Tongue (tissue), 2 donors: ENCODE measurements around the gene ANKS1B. TPM values are rescaled to one million over a fixed set of nuclear protein-coding genes. Genes with fewer than 3 reads are reported as not detected.
"Not testable (repeated sequence)": the region's sequence is repeated elsewhere in the genome, so short reads cannot be mapped to it uniquely, and the experiment has no call there.

Source experiments
- DNase-seq: peaks from one replicate; pipeline ENCODE4 v3.0.0-alpha.2; 2015
- total RNA-seq: library from RNA; depleted of rRNA; stranded (reverse); fragments of >200 nt; gene quantifications from one replicate; pipeline ENCODE4 v1.2.3, GENCODE V29; 2014

ANKS1B gene
- total RNA-seq, 1 donor from 2014 or later: 16.5 TPM

- no peak for DNase-seq
Observed at GRCh38 chr12:99054601-99055128, 930.1 kb downstream of the ANKS1B start.

GRCh38 chr12:99053616-99054362 is 930.9 kb downstream of the ANKS1B start:
- DNase-seq: no peak

GRCh38 chr12:99049774-99050173 is 935.0 kb downstream of the ANKS1B start:
- no peak for DNase-seq

GRCh38 chr12:99045158-99045557 is 939.6 kb downstream of the ANKS1B start:
- DNase-seq: no peak

- DNase-seq: peak; percentile 83
Observed at GRCh38 chr12:99043319-99043914, 941.3 kb downstream of the ANKS1B start.

GRCh38 chr12:99042226-99042625 is 942.5 kb downstream of the ANKS1B start:
- DNase-seq: peak; percentile 22

- DNase-seq: no peak
Observed at GRCh38 chr12:99039367-99040120, 945.2 kb downstream of the ANKS1B start.

- DNase-seq: no peak
Observed at GRCh38 chr12:99036566-99036965, 948.2 kb downstream of the ANKS1B start.

GRCh38 chr12:99035803-99036202 is 948.9 kb downstream of the ANKS1B start:
- DNase-seq: no peak

GRCh38 chr12:99034201-99034600 is 950.5 kb downstream of the ANKS1B start:
- not testable (repeated sequence) for DNase-seq

GRCh38 chr12:99029511-99030271 is 955.0 kb downstream of the ANKS1B start:
- peak; percentile 66 for DNase-seq

- DNase-seq: no peak
Observed at GRCh38 chr12:99027461-99027860, 957.3 kb downstream of the ANKS1B start.

- DNase-seq: no peak
Observed at GRCh38 chr12:99027055-99027393, 957.7 kb downstream of the ANKS1B start.

GRCh38 chr12:99026332-99027054 is 958.2 kb downstream of the ANKS1B start:
- DNase-seq: no peak

- DNase-seq: no peak
Observed at GRCh38 chr12:99024870-99025269, 959.9 kb downstream of the ANKS1B start.

GRCh38 chr12:99024191-99024590 is 960.5 kb downstream of the ANKS1B start:
- DNase-seq: no peak

GRCh38 chr12:99020871-99021270 is 963.9 kb downstream of the ANKS1B start:
- no peak for DNase-seq

GRCh38 chr12:99019798-99020197 is 964.9 kb downstream of the ANKS1B start:
- DNase-seq: no peak

- DNase-seq: no peak
Observed at GRCh38 chr12:99017971-99018370, 966.8 kb downstream of the ANKS1B start.

- DNase-seq: no peak
Observed at GRCh38 chr12:99009654-99010296, 975.0 kb downstream of the ANKS1B start.

- no peak for DNase-seq
Observed at GRCh38 chr12:99005601-99006000, 979.1 kb downstream of the ANKS1B start.
